Thoracic aorta (tissue), 2 donors: Measurements from ENCODE around the gene PRAMEF13. TPM values are rescaled to one million over a fixed set of nuclear protein-coding genes. Genes with fewer than 3 reads are reported as not detected.
"Not testable (repeated sequence)": the region's sequence is repeated elsewhere in the genome, so short reads cannot be mapped to it uniquely, and the experiment has no call there.

Source experiments
- ATAC-seq: fragments of 150-250 bp; one replicate; pipeline ENCODE4 v1.8.0; 2017; ENCODE audit warnings: low read depth; ENCODE audit not compliant: insufficient number of reproducible peaks, low FRiP score
- DNase-seq: peaks from one replicate; pipeline ENCODE4 v3.0.0-alpha.2; 2020; ENCODE audit warnings: low spot score
- H3K27ac ChIP-seq, 2 donors: fragments of 200-600 bp; sonication (generic); 1 replicate in 1 of 2; 2 replicates in 1 of 2; pipeline ENCODE4 v1.5.1; 2016; ENCODE audit warnings: mild to moderate bottlenecking in 2 of 2, moderate library complexity in 2 of 2
- H3K27me3 ChIP-seq: fragments of 200-600 bp; sonication (generic); replicated peaks from 2 replicates; pipeline ENCODE4 v1.6.0; 2016; ENCODE audit warnings: mild to moderate bottlenecking; ENCODE audit not compliant: insufficient read depth
- H3K36me3 ChIP-seq: fragments of 200-600 bp; sonication (generic); one replicate; pipeline ENCODE4 v1.5.1; 2016
- H3K4me1 ChIP-seq, 2 donors: fragments of 200-600 bp; sonication (generic); 1 replicate in 1 of 2; 2 replicates in 1 of 2; pipeline versions ENCODE4 v1.5.1 to v1.6.0; 2016; ENCODE audit warnings: low read depth in 2 of 2, mild to moderate bottlenecking in 1 of 2; ENCODE audit not compliant: control insufficient read depth in 1 of 2
- H3K4me3 ChIP-seq: fragments of 200-600 bp; sonication (generic); 2 replicates; pipeline ENCODE4 v1.5.1; 2016; ENCODE audit warnings: mild to moderate bottlenecking
- H3K9me3 ChIP-seq: fragments of 200-600 bp; sonication (generic); 2 replicates; pipeline ENCODE4 v1.5.1; 2016
- total RNA-seq, 2 donors: library from RNA; depleted of rRNA; stranded (reverse); fragments of >200 nt; gene quantifications; one replicate each; pipeline versions ENCODE4 v1.1.0 to v1.2.3, GENCODE V29; 2016
- TF ChIP-seq, protein P1 (sequence below): fragments of 200-600 bp; sonication (generic); IDR thresholded peaks from one replicate; pipeline ENCODE4 v1.5.1; 2019; ENCODE audit warnings: antibody characterized with exemption

The PRAMEF13 gene
- total RNA-seq, 2 donors from 2014 or later = not detected

- no peak for DNase-seq
- no peaks in the 10 kb centered on the region for H3K9me3 ChIP-seq
- no peak overlapping the region for H3K27ac ChIP-seq
- TF ChIP-seq, protein P1, sequence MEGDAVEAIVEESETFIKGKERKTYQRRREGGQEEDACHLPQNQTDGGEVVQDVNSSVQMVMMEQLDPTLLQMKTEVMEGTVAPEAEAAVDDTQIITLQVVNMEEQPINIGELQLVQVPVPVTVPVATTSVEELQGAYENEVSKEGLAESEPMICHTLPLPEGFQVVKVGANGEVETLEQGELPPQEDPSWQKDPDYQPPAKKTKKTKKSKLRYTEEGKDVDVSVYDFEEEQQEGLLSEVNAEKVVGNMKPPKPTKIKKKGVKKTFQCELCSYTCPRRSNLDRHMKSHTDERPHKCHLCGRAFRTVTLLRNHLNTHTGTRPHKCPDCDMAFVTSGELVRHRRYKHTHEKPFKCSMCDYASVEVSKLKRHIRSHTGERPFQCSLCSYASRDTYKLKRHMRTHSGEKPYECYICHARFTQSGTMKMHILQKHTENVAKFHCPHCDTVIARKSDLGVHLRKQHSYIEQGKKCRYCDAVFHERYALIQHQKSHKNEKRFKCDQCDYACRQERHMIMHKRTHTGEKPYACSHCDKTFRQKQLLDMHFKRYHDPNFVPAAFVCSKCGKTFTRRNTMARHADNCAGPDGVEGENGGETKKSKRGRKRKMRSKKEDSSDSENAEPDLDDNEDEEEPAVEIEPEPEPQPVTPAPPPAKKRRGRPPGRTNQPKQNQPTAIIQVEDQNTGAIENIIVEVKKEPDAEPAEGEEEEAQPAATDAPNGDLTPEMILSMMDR = no peak
- no peaks in the 10 kb centered on the region for H3K27me3 ChIP-seq
- H3K36me3 ChIP-seq = no peaks in the 10 kb centered on the region
- H3K4me3 ChIP-seq = no peak overlapping the region
- no peaks in the 10 kb centered on the region for H3K4me1 ChIP-seq
- ATAC-seq = no peak
These were observed 27.2 kb upstream of the PRAMEF13 start for GRCh38 chr1:13228343-13228781.

GRCh38 chr1:13227271-13228055 lies 26.3 kb upstream of the PRAMEF13 start:
- H3K4me3 ChIP-seq, H3K27ac ChIP-seq, H3K36me3 ChIP-seq, H3K9me3 ChIP-seq, H3K4me1 ChIP-seq, H3K27me3 ChIP-seq, DNase-seq, ATAC-seq: not testable (repeated sequence)

DNA sequence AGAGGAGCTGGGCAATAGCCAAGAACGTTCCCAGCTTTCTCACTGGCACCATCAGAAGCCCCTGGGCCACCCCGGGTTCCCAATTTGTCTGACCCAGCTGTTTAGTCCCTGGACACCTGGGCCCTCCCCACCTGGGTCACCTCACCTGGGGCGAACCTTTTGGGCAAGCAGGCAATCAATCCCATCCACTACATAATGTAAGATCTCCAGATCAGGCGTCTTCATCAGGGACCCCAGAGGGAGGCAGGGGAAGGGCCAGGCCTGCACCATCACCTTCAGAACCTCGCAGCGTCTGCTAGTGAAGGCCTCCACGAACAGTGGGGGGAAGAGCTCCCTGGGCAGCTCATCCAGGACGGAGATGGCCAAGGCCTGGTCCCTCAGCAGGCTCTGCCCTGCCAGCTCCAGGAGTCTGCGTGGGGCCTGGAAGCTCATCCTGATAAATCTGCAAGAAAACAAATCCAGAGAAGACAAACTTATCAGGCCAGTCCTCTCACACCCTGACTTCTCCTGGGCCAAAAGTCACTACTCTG lies 24.5 kb upstream of the PRAMEF13 start, which contains the start of gene PRAMEF18:
Gene PRAMEF18 (minus strand): TSS at position 480 of the 530 bp plus-strand sequence. CDS start 48 bp downstream, at position 432.
- not testable (repeated sequence) for H3K4me3 ChIP-seq, H3K9me3 ChIP-seq, H3K27ac ChIP-seq, ATAC-seq, H3K36me3 ChIP-seq, DNase-seq, H3K27me3 ChIP-seq, H3K4me1 ChIP-seq

- TF ChIP-seq, protein P1 = no peak
- Histone ChIP-seq H3K4me1 (no peaks in the 10 kb centered on the region), H3K27me3 (no peaks in the 10 kb centered on the region), H3K36me3 (no peaks in the 10 kb centered on the region), H3K9me3 (no peaks in the 10 kb centered on the region), H3K4me3 (no peak overlapping the region), H3K27ac (no peak overlapping the region)
- ATAC-seq (no peak), DNase-seq (no peak)
These were observed 23.4 kb upstream of the PRAMEF13 start for GRCh38 chr1:13224480-13225060.

- H3K36me3 ChIP-seq, ATAC-seq, H3K27ac ChIP-seq, H3K4me3 ChIP-seq, H3K4me1 ChIP-seq, DNase-seq, H3K27me3 ChIP-seq, H3K9me3 ChIP-seq: not testable (repeated sequence)
These were observed 21.6 kb upstream of the PRAMEF13 start for GRCh38 chr1:13222788-13223187.

- not testable (repeated sequence) for H3K36me3 ChIP-seq, H3K9me3 ChIP-seq, ATAC-seq
These were observed 18.0 kb upstream of the PRAMEF13 start for GRCh38 chr1:13219203-13219602.

GRCh38 chr1:13216619-13217018 lies 15.4 kb upstream of the PRAMEF13 start:
- H3K36me3 ChIP-seq, ATAC-seq, H3K27ac ChIP-seq, DNase-seq, H3K9me3 ChIP-seq, H3K27me3 ChIP-seq, H3K4me1 ChIP-seq, H3K4me3 ChIP-seq: not testable (repeated sequence)

More at GRCh38 chr1:13219203-13219602, 18.0 kb upstream of the PRAMEF13 start:
- not testable (repeated sequence) for H3K4me1 ChIP-seq, H3K4me3 ChIP-seq, H3K27ac ChIP-seq, DNase-seq, H3K27me3 ChIP-seq

DNA sequence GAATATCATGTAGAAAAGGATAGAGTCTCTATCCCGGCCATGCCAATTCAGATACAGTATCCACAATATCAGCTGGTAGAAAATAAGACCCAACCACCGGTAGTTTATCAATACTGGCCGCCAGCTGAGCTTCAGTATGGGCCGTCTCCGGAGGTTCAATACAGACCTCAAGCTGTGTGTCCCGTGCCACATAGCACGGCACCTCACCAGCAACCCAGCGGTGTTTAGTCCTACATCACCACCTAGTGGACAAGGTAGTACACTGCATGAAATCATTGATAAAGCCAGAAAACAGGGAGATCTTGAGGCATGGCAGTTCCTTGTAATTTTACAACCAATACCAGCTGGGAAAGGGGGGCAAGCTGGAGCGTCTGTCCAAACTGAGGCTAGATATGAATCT lies 7.5 kb upstream of the PRAMEF13 start:
- H3K27me3 ChIP-seq, H3K4me3 ChIP-seq, H3K36me3 ChIP-seq, H3K27ac ChIP-seq, H3K4me1 ChIP-seq, ATAC-seq, DNase-seq, H3K9me3 ChIP-seq: not testable (repeated sequence)

DNA sequence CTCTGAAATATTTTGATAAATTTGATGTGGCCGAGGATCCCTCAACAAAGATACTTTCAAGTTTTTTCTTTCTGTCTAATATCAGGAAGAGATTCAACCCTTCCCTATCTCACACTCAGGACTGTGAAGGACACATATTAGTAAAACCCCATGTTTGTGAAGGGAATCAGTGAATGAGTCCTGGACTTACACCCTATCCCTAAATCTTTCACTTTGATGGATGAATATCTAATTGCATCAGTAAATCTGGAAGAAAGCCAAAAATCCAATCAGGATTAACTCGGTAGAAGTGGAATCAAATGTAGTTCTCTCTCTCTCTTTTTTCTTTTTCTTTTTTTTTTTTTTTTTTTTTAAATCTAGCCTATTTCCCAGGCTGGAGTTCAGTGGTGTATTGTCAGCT lies 29.7 kb downstream of the PRAMEF13 start, which contains the start of gene PRAMEF9:
Gene PRAMEF9 (plus strand): TSS at position 301 of the 400 bp plus-strand sequence. CDS start 3,433 bp downstream, outside the sequence.
- not testable (repeated sequence) for H3K36me3 ChIP-seq, ATAC-seq, DNase-seq

GRCh38 chr1:13165531-13165930 lies 35.7 kb downstream of the PRAMEF13 start, which contains the start of gene HNRNPCL4:
Gene HNRNPCL4 (minus strand): TSS chr1:13165631. CDS start chr1:13165467, 164 bp downstream.
- not testable (repeated sequence) for H3K27me3 ChIP-seq, H3K4me3 ChIP-seq, H3K36me3 ChIP-seq, ATAC-seq, H3K4me1 ChIP-seq, DNase-seq, H3K27ac ChIP-seq, H3K9me3 ChIP-seq

More for the DNA sequence above, 29.7 kb downstream of the PRAMEF13 start, which contains the start of gene PRAMEF9:
- H3K27ac ChIP-seq, H3K4me1 ChIP-seq, H3K27me3 ChIP-seq, H3K4me3 ChIP-seq, H3K9me3 ChIP-seq: not testable (repeated sequence)
